Colonic mucosa (tissue), 4 donors: ENCODE results near the gene PREX1. TPM values are rescaled to one million over a fixed set of nuclear protein-coding genes. Genes with fewer than 3 reads are reported as not detected.

Experiments used
- DNase-seq: peaks from one replicate; pipeline ENCODE4 v3.0.0-alpha.2; 2020
- H3K27ac ChIP-seq: fragments of 200-600 bp; one replicate; pipeline ENCODE4 v1.8.0; 2021
- H3K27me3 ChIP-seq: fragments of 200-600 bp; one replicate; pipeline ENCODE4 v1.8.0; 2021
- H3K36me3 ChIP-seq: fragments of 200-600 bp; one replicate; pipeline ENCODE4 v1.8.0; 2021
- H3K4me1 ChIP-seq: fragments of 200-600 bp; one replicate; pipeline ENCODE4 v1.8.0; 2021; ENCODE audit warnings: mild to moderate bottlenecking
- H3K4me3 ChIP-seq: fragments of 200-600 bp; one replicate; pipeline ENCODE4 v1.8.0; 2021
- H3K9ac ChIP-seq, 2 donors: one replicate each; pipeline ENCODE4 v1.7.0; 2013; ENCODE audit warnings: control low read depth in 2 of 2, low read depth in 2 of 2, low read length in 2 of 2
- H3K9me3 ChIP-seq: fragments of 200-600 bp; one replicate; pipeline ENCODE4 v1.8.0; 2021
- intact Hi-C: fragments of 100-400 bp; cut with DNase I; formaldehyde crosslinking; loops from one replicate; pipeline ENCODE4 v1.14.1; 2022
- total RNA-seq, 2 donors: library from RNA; stranded (reverse); fragmentation: NEBNext Ultra II Directional in 1 of 2; extraction: Animal tissue kit (Norgen Biotek cat#: 25700) in 1 of 2; gene quantifications; one replicate each; pipeline ENCODE4 v1.2.1, GENCODE V29; 2021
- TF ChIP-seq, protein P1 (sequence below): fragments of 200-600 bp; IDR thresholded peaks from one replicate; pipeline ENCODE4 v1.8.0; 2022; ENCODE audit warnings: antibody characterized with exemption, mild to moderate bottlenecking
- donor health status: healthy.
- donor health status: DM: no; HTN: no; CAD: no.
- donor health status: DM: no; HTN: no; CAD: no.

Gene PREX1
- total RNA-seq, 2 donors from 2014 or later = 7.2 to 24.6 TPM

- intact Hi-C loops = no loop called here
- H3K9me3 ChIP-seq = no peaks in the 10 kb centered on the region
- no peaks in the 10 kb centered on the region for H3K36me3 ChIP-seq
- no peaks in the 10 kb centered on the region for H3K4me1 ChIP-seq
- no peak overlapping the region for H3K4me3 ChIP-seq
- H3K27me3 ChIP-seq = no peaks in the 10 kb centered on the region
- no peak overlapping the region for H3K27ac ChIP-seq
- no peak for DNase-seq
- TF ChIP-seq, protein P1, sequence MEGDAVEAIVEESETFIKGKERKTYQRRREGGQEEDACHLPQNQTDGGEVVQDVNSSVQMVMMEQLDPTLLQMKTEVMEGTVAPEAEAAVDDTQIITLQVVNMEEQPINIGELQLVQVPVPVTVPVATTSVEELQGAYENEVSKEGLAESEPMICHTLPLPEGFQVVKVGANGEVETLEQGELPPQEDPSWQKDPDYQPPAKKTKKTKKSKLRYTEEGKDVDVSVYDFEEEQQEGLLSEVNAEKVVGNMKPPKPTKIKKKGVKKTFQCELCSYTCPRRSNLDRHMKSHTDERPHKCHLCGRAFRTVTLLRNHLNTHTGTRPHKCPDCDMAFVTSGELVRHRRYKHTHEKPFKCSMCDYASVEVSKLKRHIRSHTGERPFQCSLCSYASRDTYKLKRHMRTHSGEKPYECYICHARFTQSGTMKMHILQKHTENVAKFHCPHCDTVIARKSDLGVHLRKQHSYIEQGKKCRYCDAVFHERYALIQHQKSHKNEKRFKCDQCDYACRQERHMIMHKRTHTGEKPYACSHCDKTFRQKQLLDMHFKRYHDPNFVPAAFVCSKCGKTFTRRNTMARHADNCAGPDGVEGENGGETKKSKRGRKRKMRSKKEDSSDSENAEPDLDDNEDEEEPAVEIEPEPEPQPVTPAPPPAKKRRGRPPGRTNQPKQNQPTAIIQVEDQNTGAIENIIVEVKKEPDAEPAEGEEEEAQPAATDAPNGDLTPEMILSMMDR = no peak
- no peak overlapping the region for H3K9ac ChIP-seq
Observed at GRCh38 chr20:48820649-48820973, 7.2 kb downstream of the PREX1 start.

DNA sequence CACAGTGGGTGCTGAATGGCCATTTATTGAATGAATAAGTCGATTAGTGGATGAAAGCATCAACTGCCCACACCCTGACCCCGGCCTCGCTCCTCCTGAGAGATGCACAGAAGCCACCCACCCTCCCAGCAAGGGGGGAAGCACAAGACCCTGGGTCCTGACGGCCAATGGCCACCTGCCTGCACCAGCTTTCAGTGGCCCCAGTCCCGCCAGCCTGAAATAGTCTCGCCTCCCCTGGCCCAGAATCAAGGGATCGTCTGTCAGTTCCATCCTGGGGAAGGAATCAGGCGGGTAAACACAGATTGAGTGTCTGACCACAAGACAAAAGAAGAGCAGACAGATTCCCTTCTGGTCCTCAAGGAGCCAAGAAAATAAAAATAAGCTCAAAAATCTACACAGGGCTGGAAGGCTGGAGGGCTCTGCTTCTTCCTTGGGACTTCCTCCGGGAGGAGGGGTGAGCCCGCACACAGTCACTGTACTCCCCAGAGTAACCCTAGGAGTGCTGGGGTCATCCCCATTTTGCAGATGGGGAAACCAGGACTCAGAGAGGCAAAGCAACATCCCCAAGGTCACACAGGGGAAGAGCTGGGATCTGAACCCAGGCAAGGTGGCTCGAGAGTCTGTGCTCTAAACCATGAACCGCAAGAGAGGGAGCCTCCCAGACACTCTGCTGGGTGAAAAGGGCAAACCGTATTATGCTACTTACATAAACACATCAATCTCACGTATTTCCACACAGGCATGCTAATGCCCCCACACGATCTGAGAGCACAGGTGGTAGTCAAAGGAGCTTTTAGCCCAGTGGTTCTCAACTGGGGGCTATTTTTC is 7.8 kb downstream of the PREX1 start:
- H3K9ac ChIP-seq = no peak overlapping the region
- H3K4me1 ChIP-seq = no peaks in the 10 kb centered on the region
- TF ChIP-seq, protein P1 = no peak
- H3K27ac ChIP-seq = no peak overlapping the region
- no peaks in the 10 kb centered on the region for H3K9me3 ChIP-seq
- H3K27me3 ChIP-seq = no peaks in the 10 kb centered on the region
- H3K36me3 ChIP-seq = no peaks in the 10 kb centered on the region
- intact Hi-C loops = no loop called here
- H3K4me3 ChIP-seq = no peak overlapping the region
- no peak for DNase-seq

DNA sequence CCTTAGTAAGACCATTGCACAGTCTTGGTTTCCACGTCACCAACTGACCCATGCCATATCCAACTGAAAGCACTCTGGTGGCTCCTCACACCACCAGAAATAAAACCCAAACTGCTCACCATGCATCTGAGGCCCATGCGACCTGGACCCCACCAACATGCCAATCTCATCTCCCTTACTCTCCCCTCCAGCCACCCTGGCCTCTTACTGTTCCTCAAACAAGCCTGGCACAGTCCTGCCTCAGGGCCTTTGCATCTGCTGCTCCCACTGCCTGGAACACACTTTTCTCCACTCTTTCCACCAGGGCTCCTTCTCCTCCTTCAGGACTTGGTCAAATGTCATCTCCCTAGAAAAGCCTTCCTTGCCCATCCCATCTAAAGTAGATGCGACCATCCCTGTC is 8.7 kb downstream of the PREX1 start:
- no peak for DNase-seq

GRCh38 chr20:48818481-48818987 is 9.3 kb downstream of the PREX1 start:
- Histone ChIP-seq H3K9ac (no peak overlapping the region), H3K4me3 (no peak overlapping the region), H3K9me3 (no peaks in the 10 kb centered on the region), H3K27me3 (no peaks in the 10 kb centered on the region), H3K4me1 (no peaks in the 10 kb centered on the region), H3K27ac (no peak overlapping the region), H3K36me3 (no peaks in the 10 kb centered on the region)
- TF ChIP-seq, protein P1 = no peak
- DNase-seq = no peak
- intact Hi-C loops = no loop called here

More for the DNA sequence above, 8.7 kb downstream of the PREX1 start:
- intact Hi-C loops = no loop called here
- H3K27ac ChIP-seq = no peak overlapping the region
- no peaks in the 10 kb centered on the region for H3K27me3 ChIP-seq
- H3K36me3 ChIP-seq = no peaks in the 10 kb centered on the region
- H3K9ac ChIP-seq = no peak overlapping the region
- H3K4me1 ChIP-seq = no peaks in the 10 kb centered on the region
- TF ChIP-seq, protein P1 = no peak
- H3K4me3 ChIP-seq = no peak overlapping the region
- H3K9me3 ChIP-seq = no peaks in the 10 kb centered on the region

GRCh38 chr20:48818031-48818370 is 9.8 kb downstream of the PREX1 start:
- H3K4me1 ChIP-seq = no peaks in the 10 kb centered on the region
- no peak overlapping the region for H3K9ac ChIP-seq
- H3K9me3 ChIP-seq = no peaks in the 10 kb centered on the region
- no peak overlapping the region for H3K4me3 ChIP-seq
- TF ChIP-seq, protein P1 = no peak
- no peak for DNase-seq
- H3K27me3 ChIP-seq = no peaks in the 10 kb centered on the region
- intact Hi-C loops = no loop called here
- H3K27ac ChIP-seq = no peak overlapping the region
- H3K36me3 ChIP-seq = no peaks in the 10 kb centered on the region
